ENCODE measurements around the gene NFE2.

Gene NFE2

GRCh38 chr12:54273981-54274380, 26.8 kb downstream of the NFE2 start (continued):
- TF ChIP-seq CTCF (tag by site-specific recombination; IDR thresholded peaks at IDR 0.05) (no peak), PBX3 (CRISPR knock-in tag; IDR thresholded peaks at IDR 0.05) (no peak), ZNF211 (tag by site-specific recombination; IDR thresholded peaks at IDR 0.05; ENCODE audit: low read depth) (no peak), ZNF529 (tag by site-specific recombination; IDR thresholded peaks at IDR 0.05; ENCODE audit: insufficient replicate concordance) (no peak), ZNF341 (tag by site-specific recombination; IDR thresholded peaks at IDR 0.05; ENCODE audit: low read depth) (no peak), INSM2 (tag by site-specific recombination; IDR thresholded peaks at IDR 0.05) (0 out of 2 replicates have a peak, but pooled peaks have one; percentile 27), SETDB1 (IDR thresholded peaks at IDR 0.05; ENCODE audit: insufficient read length, low read length) (no peak), ZNF280C (tag by site-specific recombination; IDR thresholded peaks at IDR 0.05) (no peak)
- TF ChIP-seq, protein P1, sequence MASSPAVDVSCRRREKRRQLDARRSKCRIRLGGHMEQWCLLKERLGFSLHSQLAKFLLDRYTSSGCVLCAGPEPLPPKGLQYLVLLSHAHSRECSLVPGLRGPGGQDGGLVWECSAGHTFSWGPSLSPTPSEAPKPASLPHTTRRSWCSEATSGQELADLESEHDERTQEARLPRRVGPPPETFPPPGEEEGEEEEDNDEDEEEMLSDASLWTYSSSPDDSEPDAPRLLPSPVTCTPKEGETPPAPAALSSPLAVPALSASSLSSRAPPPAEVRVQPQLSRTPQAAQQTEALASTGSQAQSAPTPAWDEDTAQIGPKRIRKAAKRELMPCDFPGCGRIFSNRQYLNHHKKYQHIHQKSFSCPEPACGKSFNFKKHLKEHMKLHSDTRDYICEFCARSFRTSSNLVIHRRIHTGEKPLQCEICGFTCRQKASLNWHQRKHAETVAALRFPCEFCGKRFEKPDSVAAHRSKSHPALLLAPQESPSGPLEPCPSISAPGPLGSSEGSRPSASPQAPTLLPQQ (tag by site-specific recombination; IDR thresholded peaks at IDR 0.05), result no peak
- TF ChIP-seq, protein P2, sequence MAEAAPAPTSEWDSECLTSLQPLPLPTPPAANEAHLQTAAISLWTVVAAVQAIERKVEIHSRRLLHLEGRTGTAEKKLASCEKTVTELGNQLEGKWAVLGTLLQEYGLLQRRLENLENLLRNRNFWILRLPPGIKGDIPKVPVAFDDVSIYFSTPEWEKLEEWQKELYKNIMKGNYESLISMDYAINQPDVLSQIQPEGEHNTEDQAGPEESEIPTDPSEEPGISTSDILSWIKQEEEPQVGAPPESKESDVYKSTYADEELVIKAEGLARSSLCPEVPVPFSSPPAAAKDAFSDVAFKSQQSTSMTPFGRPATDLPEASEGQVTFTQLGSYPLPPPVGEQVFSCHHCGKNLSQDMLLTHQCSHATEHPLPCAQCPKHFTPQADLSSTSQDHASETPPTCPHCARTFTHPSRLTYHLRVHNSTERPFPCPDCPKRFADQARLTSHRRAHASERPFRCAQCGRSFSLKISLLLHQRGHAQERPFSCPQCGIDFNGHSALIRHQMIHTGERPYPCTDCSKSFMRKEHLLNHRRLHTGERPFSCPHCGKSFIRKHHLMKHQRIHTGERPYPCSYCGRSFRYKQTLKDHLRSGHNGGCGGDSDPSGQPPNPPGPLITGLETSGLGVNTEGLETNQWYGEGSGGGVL (tag by site-specific recombination; IDR thresholded peaks at IDR 0.05), result no peak
- TF ChIP-seq, protein P3, sequence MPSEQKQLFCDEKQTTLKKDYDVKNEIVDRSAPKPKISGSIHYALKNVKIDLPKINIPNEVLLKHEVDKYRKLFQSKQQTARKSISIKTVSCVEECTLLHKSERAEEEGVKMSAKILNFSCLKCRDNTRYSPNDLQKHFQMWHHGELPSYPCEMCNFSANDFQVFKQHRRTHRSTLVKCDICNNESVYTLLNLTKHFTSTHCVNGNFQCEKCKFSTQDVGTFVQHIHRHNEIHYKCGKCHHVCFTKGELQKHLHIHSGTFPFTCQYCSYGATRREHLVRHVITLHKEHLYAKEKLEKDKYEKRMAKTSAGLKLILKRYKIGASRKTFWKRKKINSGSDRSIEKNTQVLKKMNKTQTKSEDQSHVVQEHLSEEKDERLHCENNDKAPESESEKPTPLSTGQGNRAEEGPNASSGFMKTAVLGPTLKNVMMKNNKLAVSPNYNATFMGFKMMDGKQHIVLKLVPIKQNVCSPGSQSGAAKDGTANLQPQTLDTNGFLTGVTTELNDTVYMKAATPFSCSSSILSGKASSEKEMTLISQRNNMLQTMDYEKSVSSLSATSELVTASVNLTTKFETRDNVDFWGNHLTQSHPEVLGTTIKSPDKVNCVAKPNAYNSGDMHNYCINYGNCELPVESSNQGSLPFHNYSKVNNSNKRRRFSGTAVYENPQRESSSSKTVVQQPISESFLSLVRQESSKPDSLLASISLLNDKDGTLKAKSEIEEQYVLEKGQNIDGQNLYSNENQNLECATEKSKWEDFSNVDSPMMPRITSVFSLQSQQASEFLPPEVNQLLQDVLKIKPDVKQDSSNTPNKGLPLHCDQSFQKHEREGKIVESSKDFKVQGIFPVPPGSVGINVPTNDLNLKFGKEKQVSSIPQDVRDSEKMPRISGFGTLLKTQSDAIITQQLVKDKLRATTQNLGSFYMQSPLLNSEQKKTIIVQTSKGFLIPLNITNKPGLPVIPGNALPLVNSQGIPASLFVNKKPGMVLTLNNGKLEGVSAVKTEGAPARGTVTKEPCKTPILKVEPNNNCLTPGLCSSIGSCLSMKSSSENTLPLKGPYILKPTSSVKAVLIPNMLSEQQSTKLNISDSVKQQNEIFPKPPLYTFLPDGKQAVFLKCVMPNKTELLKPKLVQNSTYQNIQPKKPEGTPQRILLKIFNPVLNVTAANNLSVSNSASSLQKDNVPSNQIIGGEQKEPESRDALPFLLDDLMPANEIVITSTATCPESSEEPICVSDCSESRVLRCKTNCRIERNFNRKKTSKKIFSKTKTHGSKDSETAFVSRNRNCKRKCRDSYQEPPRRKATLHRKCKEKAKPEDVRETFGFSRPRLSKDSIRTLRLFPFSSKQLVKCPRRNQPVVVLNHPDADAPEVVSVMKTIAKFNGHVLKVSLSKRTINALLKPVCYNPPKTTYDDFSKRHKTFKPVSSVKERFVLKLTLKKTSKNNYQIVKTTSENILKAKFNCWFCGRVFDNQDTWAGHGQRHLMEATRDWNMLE (tag by site-specific recombination; conservative IDR thresholded peaks at IDR 0.05; ENCODE audit: low read depth), result no peak
- TF ChIP-seq, protein P4, sequence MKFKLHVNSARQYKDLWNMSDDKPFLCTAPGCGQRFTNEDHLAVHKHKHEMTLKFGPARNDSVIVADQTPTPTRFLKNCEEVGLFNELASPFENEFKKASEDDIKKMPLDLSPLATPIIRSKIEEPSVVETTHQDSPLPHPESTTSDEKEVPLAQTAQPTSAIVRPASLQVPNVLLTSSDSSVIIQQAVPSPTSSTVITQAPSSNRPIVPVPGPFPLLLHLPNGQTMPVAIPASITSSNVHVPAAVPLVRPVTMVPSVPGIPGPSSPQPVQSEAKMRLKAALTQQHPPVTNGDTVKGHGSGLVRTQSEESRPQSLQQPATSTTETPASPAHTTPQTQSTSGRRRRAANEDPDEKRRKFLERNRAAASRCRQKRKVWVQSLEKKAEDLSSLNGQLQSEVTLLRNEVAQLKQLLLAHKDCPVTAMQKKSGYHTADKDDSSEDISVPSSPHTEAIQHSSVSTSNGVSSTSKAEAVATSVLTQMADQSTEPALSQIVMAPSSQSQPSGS (tag by site-specific recombination; IDR thresholded peaks at IDR 0.05; ENCODE audit: low read depth), result no peak
- TF ChIP-seq, protein P5, sequence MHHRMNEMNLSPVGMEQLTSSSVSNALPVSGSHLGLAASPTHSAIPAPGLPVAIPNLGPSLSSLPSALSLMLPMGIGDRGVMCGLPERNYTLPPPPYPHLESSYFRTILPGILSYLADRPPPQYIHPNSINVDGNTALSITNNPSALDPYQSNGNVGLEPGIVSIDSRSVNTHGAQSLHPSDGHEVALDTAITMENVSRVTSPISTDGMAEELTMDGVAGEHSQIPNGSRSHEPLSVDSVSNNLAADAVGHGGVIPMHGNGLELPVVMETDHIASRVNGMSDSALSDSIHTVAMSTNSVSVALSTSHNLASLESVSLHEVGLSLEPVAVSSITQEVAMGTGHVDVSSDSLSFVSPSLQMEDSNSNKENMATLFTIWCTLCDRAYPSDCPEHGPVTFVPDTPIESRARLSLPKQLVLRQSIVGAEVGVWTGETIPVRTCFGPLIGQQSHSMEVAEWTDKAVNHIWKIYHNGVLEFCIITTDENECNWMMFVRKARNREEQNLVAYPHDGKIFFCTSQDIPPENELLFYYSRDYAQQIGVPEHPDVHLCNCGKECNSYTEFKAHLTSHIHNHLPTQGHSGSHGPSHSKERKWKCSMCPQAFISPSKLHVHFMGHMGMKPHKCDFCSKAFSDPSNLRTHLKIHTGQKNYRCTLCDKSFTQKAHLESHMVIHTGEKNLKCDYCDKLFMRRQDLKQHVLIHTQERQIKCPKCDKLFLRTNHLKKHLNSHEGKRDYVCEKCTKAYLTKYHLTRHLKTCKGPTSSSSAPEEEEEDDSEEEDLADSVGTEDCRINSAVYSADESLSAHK (tag by site-specific recombination; IDR thresholded peaks at IDR 0.05), result peak; percentile 65; the same call in 1 of the 2 replicates
- TF ChIP-seq, protein P6, sequence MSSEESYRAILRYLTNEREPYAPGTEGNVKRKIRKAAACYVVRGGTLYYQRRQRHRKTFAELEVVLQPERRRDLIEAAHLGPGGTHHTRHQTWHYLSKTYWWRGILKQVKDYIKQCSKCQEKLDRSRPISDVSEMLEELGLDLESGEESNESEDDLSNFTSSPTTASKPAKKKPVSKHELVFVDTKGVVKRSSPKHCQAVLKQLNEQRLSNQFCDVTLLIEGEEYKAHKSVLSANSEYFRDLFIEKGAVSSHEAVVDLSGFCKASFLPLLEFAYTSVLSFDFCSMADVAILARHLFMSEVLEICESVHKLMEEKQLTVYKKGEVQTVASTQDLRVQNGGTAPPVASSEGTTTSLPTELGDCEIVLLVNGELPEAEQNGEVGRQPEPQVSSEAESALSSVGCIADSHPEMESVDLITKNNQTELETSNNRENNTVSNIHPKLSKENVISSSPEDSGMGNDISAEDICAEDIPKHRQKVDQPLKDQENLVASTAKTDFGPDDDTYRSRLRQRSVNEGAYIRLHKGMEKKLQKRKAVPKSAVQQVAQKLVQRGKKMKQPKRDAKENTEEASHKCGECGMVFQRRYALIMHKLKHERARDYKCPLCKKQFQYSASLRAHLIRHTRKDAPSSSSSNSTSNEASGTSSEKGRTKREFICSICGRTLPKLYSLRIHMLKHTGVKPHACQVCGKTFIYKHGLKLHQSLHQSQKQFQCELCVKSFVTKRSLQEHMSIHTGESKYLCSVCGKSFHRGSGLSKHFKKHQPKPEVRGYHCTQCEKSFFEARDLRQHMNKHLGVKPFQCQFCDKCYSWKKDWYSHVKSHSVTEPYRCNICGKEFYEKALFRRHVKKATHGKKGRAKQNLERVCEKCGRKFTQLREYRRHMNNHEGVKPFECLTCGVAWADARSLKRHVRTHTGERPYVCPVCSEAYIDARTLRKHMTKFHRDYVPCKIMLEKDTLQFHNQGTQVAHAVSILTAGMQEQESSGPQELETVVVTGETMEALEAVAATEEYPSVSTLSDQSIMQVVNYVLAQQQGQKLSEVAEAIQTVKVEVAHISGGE (tag by site-specific recombination; conservative IDR thresholded peaks at IDR 0.05; ENCODE audit: low read depth), result no peak

All from HEK293 (cell line).